GM12873 (cell line): ENCODE results near the gene POLR2H.

Experiments
- TF ChIP-seq, protein P1 (sequence below): IDR thresholded peaks from 2 replicates; pipeline ENCODE4 v1.5.1; 2012; ENCODE audit warnings: low read depth, mild to moderate bottlenecking, moderate library complexity, low read length, control low read depth; ENCODE audit not compliant: insufficient read depth; ENCODE audit errors: missing control alignments

Gene POLR2H

GRCh38 chr3:184355261-184356040 is 6.1 kb upstream of the POLR2H start:
- TF ChIP-seq, protein P1, sequence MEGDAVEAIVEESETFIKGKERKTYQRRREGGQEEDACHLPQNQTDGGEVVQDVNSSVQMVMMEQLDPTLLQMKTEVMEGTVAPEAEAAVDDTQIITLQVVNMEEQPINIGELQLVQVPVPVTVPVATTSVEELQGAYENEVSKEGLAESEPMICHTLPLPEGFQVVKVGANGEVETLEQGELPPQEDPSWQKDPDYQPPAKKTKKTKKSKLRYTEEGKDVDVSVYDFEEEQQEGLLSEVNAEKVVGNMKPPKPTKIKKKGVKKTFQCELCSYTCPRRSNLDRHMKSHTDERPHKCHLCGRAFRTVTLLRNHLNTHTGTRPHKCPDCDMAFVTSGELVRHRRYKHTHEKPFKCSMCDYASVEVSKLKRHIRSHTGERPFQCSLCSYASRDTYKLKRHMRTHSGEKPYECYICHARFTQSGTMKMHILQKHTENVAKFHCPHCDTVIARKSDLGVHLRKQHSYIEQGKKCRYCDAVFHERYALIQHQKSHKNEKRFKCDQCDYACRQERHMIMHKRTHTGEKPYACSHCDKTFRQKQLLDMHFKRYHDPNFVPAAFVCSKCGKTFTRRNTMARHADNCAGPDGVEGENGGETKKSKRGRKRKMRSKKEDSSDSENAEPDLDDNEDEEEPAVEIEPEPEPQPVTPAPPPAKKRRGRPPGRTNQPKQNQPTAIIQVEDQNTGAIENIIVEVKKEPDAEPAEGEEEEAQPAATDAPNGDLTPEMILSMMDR: no peak

GRCh38 chr3:184357248-184358123 is 4.0 kb upstream of the POLR2H start:
- TF ChIP-seq, protein P1: no peak

GRCh38 chr3:184358124-184358767 is 3.3 kb upstream of the POLR2H start:
- TF ChIP-seq, protein P1: no peak

GRCh38 chr3:184358921-184359350 is 2.6 kb upstream of the POLR2H start:
- TF ChIP-seq, protein P1: no peak

DNA sequence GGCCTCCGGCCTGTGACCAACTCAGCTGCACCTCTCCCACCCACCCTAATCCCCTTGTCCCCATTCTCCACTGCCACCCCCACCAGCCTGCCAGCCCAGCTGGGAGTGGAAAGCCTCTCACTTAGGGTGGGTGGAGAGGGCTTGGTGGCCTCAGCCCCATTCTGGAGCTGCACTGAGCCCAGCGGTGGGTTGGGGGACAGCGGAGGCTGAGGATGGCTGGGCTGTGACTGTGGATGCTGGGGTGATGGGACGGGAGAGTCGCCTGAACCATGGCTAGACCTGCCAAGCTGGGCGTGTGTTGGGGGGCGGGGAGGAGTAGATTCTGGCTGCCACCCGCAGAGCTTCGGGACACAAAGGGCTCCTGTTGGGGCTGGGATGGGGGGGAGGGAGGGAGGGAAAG is 1.9 kb upstream of the POLR2H start:
- TF ChIP-seq, protein P1: no peak

DNA sequence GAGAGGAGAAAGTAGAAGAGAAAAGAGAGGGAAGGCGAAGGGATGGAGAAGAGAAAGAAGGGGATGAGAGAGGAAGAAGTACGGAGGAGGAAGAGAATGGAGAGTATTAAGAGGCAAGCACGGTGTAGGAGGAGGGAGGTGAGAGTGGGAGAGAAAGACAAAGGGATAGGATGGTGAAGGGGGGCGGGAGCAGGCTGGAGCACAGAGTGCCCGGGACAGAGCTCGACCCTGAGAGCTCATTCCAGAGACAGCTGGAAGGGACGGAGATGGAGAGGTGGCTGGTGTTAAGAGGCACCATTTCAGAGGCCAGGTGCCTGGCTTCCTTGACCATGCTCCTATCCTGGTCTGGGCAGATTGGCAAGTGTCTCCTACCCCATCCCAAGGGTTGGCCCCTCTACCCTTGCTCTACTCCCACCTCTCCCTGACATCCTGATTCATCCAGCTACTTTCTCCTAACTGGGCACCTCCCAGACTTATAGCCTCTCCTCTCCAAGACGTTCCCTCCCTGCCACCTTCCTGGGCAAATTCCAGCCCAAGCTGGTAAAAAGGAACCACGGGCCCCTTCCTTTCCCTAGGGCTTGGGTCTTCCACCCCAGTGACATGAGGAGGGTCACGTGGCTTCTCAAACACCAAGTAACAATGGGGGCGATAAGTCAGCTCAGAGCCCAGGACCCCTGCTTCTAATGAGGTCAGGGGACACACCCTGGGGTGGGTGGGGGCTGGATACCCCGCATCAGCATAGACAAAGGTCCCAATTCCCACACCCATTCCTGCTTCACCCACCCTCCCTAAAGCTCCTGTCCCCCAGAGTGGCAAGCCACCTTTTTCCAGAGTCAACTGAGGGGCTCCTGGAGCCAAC is 1.2 kb upstream of the POLR2H start:
- TF ChIP-seq, protein P1: no peak
